ENCODE results near the gene DGKA.

- TF ChIP-seq CTCF (tag by site-specific recombination; IDR thresholded peaks at IDR 0.05) = no peak
- TF ChIP-seq ZNF114 (tag by site-specific recombination; IDR thresholded peaks at IDR 0.05) = no peak
- peak; percentile 86 for TF ChIP-seq ZFP69B (tag by site-specific recombination; IDR thresholded peaks at IDR 0.05)
- TF ChIP-seq ZNF133 (tag by site-specific recombination; IDR thresholded peaks at IDR 0.05) = no peak
- no peak for TF ChIP-seq PRDM4 (tag by site-specific recombination; IDR thresholded peaks at IDR 0.05)
- no peak for TF ChIP-seq MEIS1 (CRISPR knock-in tag; IDR thresholded peaks at IDR 0.05; ENCODE audit: borderline replicate concordance)
- no peak for TF ChIP-seq ZNF747 (tag by site-specific recombination; IDR thresholded peaks at IDR 0.05)
Observed at GRCh38 chr12:55972911-55973598, 42.1 kb downstream of the DGKA start.
